GM10248 (cell line): ENCODE results near the gene PRKN.

Experiments used
- CTCF ChIA-PET: fragments of 300-600 bp; sonication (Branson Sonifier 250); formaldehyde crosslinking; extraction: SDS; loops from one replicate; lab custom pipeline; 2021; ENCODE audit warnings: antibody characterized with exemption; lab: Yijun Ruan, JAX
- POLR2A ChIA-PET: fragments of 350-650 bp; sonication (Branson Sonifier 250); formaldehyde crosslinking; extraction: SDS; loops from one replicate; lab custom pipeline; 2020; ENCODE audit warnings: antibody characterized with exemption; lab: Yijun Ruan, JAX
- DNase-seq: peaks from one replicate; pipeline ENCODE4 v3.0.0; 2012; ENCODE audit errors: extremely low spot score
- CTCF ChIP-seq: IDR thresholded peaks from 2 replicates; pipeline ENCODE4 v1.5.1; 2012; ENCODE audit warnings: mild to moderate bottlenecking, low read depth; ENCODE audit errors: extremely low read depth, missing control alignments, control extremely low read depth

Gene PRKN

DNA sequence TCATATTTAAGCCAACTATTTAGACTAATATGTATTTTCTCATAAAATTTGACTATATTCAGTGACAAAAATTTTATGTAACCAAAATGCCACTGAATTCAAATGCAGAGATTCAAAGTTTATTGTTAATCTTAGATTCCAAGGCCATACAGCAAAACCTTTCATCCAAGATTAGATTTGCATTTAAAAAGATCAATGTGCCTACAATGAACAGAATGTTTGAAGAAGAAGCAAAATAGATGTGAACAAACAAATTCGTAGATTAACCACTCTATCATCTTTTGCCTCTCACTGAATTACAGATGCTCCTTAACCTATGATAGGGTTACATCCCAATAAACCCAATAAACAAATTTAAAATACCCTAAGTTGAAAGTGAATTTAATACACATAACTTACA lies 121.7 kb downstream of the PRKN start:
- POLR2A ChIA-PET = no interaction called here
- no peak for TF ChIP-seq CTCF
- CTCF ChIA-PET = no interaction called here
- DNase-seq = no peak

DNA sequence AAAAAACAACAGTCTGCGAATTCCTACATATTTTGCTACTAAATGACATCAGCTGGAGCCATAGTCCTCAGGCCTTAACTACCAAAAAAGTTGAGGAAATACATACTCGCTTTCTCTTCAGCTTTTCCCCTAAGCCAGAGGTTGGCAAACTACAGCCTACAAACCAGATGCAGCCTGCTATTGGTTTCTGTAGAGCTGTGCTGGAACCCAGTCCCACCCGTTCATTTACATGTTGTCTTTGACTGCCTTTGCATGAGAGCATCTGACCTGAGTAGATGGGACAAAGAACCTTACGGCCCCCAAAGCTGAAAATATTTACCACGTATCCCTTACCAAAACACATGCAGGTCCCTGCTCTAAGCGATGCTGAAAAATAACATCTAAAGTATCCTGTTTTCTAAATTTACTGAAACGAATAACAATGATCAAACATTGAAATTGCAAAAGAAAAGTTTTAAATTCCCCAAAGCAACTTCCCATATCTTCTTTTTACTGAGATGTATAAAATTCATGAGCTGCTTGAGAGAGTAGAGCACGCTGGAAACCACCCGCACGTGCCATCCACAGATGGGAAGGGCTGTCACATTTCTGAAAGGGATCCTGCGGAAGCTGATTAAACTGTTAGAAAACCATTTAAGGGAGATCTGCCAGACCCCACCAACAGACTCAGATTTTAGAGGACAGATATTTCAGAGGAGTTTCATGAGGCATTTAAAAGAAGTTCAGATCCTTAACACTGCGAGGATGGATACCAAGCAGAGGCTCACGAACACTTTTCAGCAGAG lies 124.1 kb downstream of the PRKN start:
- no peak for DNase-seq
- ChIA-PET POLR2A (no interaction called here), CTCF (no interaction called here)
- TF ChIP-seq CTCF = no peak

DNA sequence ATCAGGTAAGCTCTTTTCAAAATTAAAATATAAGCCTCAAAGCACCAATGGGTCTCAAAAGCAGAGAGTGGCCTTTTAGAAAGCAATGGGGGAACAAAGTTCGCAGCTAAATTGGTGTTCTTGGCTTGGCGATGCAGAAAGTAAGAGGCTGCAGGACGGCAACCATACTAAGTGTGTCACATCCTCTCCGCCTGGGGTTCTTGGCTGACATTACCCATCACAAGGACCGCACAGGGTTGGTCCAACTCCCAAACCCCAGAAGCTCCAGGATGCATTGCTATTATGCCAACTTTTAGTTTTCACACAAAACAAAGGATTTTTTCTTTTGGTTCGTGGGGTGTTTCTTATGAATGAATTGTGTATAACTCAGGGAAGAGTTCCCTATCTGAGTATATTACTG lies 124.8 kb downstream of the PRKN start:
- POLR2A ChIA-PET = no interaction called here
- DNase-seq = no peak
- no peak for TF ChIP-seq CTCF
- CTCF ChIA-PET = no interaction called here

GRCh38 chr6:162596676-162597075 lies 130.9 kb downstream of the PRKN start:
- CTCF ChIA-PET = no interaction called here
- no peak for DNase-seq
- POLR2A ChIA-PET = no interaction called here
- no peak for TF ChIP-seq CTCF

DNA sequence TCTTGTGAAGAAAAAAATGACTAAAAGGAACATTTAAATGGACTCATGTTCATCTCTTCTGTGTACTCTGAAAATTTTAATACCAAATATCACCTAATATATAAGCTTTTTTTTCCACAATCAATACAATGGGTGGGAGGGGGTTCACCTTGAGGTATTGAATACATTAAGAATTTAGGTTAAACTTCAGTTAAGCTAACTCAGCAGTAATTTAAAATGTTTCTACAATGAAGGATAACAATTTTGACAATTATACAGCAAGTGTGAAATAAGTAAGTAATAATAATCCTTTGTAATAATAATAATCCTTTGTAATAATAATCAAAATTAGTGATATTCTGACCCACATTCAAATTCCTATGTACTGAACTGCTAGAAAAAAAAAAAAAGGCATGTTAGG lies 136.0 kb downstream of the PRKN start:
- ChIA-PET CTCF (no interaction called here), POLR2A (no interaction called here)
- no peak for DNase-seq
- no peak for TF ChIP-seq CTCF

GRCh38 chr6:162581988-162582780 lies 145.4 kb downstream of the PRKN start:
- ChIA-PET CTCF (no interaction called here), POLR2A (no interaction called here)
- no peak for TF ChIP-seq CTCF
- no peak for DNase-seq
